Dermis microvascular lymphatic vessel endothelial cell (primary cell): ENCODE measurements around the gene NUDCD3. TPM values are rescaled to one million over a fixed set of nuclear protein-coding genes. Genes with fewer than 3 reads are reported as not detected.

Source experiments
- DNase-seq, 2 donors: peaks; one replicate each; pipeline versions ENCODE4 v3.0.0 to v3.0.0-alpha.2; 2010; ENCODE audit warnings: low read depth in 2 of 2
- total RNA-seq: library from RNA; depleted of rRNA; stranded (reverse); fragments of >200 nt; gene quantifications from 2 replicates; pipeline ENCODE4 v1.2.1, GENCODE V29; 2014

NUDCD3 gene
- total RNA-seq, 1 donor from 2014 or later: 60.7 TPM

GRCh38 chr7:44402401-44403060 lies 87.9 kb downstream of the NUDCD3 start:
- DNase-seq: no peak

DNA sequence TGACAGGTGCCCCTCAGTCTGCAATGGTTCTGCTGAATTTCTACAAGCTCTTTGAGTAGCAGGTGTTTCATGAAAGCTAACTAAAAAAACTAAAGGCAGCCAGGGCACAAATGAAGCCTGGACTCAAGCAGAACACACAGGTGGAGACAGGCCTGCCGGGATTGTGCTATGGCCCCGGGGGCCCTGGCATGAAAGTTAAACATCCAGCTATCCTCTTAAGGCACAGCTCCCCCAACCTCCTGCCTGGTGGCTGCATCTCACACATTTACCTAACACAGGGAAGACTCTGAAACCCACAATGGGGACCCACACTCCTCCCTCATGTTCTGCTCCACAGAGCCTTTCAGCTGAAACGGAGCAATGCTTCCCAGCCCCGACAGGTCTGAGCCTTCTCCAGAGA lies 88.8 kb downstream of the NUDCD3 start:
- no peak for DNase-seq

DNA sequence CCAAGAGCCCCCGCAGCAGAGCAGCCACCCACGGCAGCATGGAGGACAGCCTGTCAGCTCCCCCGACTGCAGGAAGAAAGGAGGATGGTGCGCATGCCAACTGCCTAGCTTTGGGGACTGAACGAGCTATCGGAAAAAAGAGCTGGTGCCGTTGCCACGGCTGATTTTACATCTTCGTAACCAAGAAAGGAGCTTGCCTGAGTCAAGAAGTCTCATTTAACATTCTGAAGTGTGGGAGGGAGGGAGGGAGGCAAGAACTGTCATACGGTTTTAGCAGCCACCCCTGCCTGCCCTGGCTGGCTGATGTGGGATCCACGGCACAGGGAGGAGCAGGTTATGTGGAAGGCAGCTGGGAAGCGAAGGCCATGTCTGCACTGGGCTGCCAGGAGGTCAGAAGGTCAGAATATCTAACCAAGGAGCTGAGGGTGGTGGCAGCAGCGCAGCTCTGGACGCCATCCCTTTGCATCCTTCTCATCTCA lies 90.4 kb downstream of the NUDCD3 start:
- DNase-seq: no peak

GRCh38 chr7:44398953-44399574 lies 91.4 kb downstream of the NUDCD3 start:
- no peak for DNase-seq

- DNase-seq: peak; percentile 97 to 98
These were observed 91.9 kb downstream of the NUDCD3 start for GRCh38 chr7:44398511-44398911.

GRCh38 chr7:44396931-44397545 lies 93.4 kb downstream of the NUDCD3 start:
- peak; percentile 70 to 88 for DNase-seq

DNA sequence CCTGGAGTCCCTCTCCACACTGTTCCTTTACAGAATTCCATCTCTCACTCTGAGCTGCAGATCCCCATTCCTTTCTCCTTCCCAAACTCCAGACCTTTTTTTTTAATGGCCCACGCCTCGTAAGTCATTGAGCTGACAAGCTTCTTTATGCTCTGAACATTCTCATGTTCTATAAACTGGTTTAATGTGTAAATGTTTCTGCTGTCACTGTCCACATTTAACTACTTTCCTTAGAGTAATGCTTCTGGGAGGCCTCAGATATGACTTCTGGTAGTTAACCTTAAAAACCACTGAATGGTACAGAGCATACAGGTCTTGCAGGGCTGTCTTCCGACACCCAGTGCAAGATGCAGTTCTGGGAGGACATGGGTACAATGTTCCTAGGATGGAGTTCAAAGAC lies 94.0 kb downstream of the NUDCD3 start:
- DNase-seq: no peak

GRCh38 chr7:44395067-44395466 lies 95.4 kb downstream of the NUDCD3 start:
- DNase-seq: no peak

- DNase-seq: no peak
These were observed 95.8 kb downstream of the NUDCD3 start for GRCh38 chr7:44394636-44395035.

DNA sequence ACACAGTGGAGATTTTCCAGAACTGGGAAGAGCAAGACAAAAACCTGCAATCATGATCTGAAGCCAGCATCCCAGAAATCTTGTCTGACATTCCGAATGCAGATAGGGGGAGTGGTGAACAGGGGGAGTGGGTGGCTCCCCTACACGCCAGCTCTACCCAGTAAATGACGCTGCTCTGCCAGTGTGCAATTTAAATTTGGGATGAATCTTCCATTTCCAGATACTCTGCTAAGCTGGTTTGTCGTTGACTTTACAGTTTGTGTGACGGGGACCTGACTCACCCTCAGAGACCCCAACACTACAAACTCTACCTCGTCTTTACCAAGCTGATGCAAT lies 96.4 kb downstream of the NUDCD3 start:
- DNase-seq: no peak

DNA sequence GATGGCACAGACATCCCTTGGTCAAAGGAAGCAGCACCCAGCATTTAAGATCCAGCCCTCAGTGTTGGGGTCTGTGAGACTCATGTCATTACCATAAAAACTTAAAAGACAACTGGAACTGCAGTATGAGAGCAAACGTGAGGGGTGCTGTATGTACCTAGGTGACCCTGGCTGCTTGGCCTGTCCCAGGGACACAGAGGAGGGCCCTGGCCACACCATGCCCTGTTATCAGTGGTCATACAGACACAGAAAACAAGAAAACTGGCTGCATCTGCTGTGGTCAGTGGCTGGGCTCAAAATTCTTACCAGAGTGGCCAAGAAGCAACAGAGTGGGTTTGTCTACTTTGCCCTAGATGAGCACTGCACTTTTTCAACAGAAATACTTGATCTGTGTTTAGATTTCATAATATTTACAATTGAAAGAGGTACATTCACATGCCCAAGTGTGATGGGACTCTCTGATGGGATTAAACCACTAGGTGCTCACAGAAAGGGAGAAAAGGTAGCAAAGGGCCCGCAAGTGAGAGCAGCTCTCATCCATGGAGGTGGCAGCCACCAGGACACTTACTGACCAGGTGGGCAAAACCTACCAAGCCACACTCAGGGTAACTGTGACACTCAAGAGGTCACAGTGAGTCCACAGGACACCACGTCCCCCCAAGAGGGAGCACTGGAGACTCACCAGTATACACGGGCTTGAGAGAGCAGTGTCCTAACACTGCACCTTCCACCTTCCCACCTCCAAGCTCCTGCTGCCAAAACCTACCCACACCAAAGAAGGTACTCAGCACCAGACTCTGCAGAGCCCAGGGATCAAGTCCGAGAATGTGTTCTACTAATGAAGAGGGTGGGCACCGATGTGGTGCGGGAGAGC lies 97.0 kb downstream of the NUDCD3 start:
- DNase-seq: no peak

DNA sequence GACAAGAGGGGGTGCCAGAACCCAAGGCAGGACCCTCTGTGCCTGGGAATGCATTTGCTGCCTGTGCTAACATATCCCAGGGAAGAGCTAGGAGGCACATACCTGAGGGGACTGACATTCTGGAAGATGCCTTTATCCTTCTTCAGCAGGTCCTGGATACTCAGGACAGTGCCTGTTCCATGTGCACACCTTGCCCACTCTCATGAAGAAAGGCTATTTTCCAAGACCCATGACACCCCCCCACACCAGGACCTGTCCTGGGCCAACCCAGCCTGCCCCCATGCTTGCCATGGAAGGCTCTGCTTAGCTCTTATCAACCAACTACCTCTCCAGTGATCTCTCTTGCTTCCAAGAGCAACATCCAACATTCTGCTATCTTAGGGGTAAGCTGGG lies 97.8 kb downstream of the NUDCD3 start:
- no peak for DNase-seq

DNA sequence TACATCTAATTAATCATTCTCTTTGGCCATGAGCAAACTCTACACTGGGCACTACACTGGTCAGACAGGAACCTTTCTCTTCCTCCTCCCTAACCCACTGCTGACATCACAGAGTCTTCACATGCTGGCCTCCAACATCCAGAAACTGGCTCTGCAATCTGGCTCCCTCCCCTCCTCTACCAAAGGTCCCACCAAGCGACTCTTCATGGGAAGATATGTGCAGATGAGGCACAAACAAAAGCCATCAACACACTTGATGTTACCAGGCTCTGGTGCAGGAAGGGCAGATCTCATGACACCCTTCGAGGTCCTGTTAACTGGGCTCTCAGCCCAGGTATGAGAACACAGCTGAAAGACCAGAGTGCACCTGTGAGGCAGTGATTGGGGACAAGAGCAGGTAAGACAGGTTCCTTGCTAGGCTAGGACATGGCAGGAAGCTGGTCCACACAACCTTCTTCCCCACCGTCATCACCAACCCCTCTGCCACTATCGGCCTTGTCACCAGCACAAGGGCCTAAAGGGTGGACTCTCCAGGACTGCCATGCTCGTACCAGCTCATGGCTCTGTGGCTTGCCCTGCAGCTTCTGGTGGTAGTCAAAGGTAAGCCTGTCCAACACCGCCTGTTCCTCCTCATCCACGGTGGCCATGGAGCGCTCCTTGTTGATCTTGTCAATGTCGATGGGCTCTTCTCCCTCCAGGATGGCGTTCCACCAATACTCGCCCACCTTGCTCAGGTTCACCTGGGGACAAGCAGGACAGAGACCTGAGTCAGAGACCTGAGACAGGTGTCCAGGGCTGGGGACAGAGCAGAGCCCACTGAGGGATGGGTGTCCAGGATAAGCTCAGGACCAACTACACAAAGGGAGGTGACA lies 98.5 kb downstream of the NUDCD3 start:
- DNase-seq: no peak

DNA sequence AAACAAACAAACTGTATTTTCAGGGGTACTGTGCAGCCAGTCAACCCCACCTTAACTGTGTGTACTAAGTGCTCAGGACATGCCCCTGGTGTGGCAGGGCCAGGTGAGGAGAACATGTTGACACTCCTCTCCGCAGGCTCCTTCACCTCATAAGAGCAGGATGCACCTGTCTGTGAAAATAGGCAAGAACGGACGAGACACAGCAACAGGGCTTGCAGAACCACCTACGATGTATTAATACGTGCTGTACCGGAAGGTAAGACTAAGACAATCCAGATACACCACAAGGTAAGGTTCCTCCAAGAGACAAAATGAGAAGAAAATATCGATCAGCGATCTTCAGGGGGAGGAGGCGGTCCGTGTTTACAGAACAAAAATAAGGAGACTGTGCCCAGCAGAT lies 99.3 kb downstream of the NUDCD3 start:
- DNase-seq: no peak

- DNase-seq: no peak
These were observed 99.8 kb downstream of the NUDCD3 start for GRCh38 chr7:44390701-44391100.

- no peak for DNase-seq
These were observed 102.1 kb downstream of the NUDCD3 start for GRCh38 chr7:44388089-44388970.

GRCh38 chr7:44387389-44387788 lies 103.1 kb downstream of the NUDCD3 start:
- no peak for DNase-seq

DNA sequence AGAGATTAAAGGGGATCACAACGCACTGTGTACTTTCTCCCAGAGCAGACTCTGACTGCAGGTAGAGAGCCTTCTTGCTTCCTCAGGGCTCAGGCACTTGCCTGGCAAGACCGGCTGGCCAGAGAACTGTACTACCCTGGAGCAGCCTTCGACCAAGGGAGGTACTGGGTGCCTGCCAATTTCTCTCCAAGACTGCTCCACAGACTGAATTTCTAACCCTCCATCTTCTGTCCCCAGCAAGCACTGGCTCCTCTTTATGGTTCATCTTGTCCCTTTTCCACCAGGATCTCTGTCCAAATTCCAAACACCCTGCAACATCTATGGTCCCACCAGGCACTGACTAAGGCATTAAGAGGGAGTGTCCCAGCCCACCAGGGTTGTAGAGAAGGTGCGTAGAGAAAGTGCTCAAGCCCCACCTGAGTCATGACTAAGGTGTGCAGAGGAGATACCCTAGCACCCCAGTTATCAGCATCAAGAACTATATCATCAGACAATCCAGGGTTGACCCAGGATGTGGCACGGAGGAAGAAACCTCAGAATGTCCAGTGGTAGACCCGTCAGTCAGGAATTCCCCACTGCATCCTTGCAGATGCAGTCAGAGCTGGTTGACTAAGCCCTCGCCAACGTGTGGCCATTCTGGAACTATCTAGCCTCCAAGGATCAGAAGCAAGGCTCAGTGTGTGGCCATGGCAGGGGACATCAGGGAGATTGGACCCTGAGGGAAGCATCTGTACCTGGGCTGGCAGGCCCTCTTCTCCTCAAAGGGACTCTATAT lies 104.1 kb downstream of the NUDCD3 start:
- no peak for DNase-seq

DNA sequence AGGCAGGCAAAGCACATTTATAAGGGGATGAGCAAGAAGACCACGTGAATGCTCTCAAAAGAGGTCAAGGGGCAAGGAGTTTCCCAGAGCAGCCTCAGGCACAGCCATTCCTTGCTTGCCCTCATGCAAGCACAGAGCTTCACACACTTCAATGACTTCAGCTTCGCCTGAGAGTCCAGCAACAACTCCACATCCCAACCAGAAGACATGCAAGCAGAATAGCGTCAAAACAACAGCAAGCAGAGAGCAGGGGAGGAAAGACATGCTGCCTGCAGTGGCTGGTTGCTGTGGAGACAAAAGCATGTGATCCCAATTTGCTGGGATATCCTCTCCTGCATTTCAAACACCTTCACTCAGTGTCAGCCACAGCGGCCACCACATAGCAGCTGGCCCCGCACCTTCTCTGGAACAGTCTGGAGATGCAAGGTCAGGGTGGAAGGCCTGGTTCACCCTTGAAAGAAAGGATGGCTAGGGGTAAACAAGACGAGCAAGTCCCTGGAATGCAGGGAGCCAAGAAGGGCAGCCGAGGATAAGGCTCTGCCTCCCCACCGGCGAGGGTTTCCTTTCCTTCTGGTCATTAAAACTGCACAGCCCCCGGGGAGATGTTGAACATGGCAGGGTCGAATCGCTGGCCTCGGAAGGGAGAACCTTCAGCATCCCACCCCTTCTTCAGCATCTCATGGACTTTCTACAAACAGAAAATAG lies 104.9 kb downstream of the NUDCD3 start:
- DNase-seq: no peak
